ENCODE results near the gene UGT8.

The UGT8 gene

GRCh38 chr4:114691865-114692264, 93.3 kb downstream of the UGT8 start:
- no peak for DNase-seq (ENCODE audit: low spot score)

GRCh38 chr4:114692958-114693357, 94.4 kb downstream of the UGT8 start:
- no peak for DNase-seq (ENCODE audit: low spot score)

- no peak for DNase-seq (ENCODE audit: low spot score)
Observed at GRCh38 chr4:114694770-114695169, 96.2 kb downstream of the UGT8 start.

- DNase-seq (ENCODE audit: low spot score), result no peak
Observed at GRCh38 chr4:114698231-114698630, 99.6 kb downstream of the UGT8 start.

GRCh38 chr4:114701491-114701890, 102.9 kb downstream of the UGT8 start:
- DNase-seq (ENCODE audit: low spot score), result no peak

- no peak for DNase-seq (ENCODE audit: low spot score)
Observed at GRCh38 chr4:114717432-114717831, 118.8 kb downstream of the UGT8 start.

GRCh38 chr4:114725066-114725465, 126.5 kb downstream of the UGT8 start:
- DNase-seq (ENCODE audit: low spot score), result no peak

- DNase-seq (ENCODE audit: low spot score), result no peak
Observed at GRCh38 chr4:114727461-114727860, 128.9 kb downstream of the UGT8 start.
